Fibroblast of mammary gland (primary cell): ENCODE data around the gene SPPL3.

Experiments
- DNase-seq: peaks from one replicate; pipeline ENCODE4 v3.0.0-alpha.2; 2010; ENCODE audit warnings: low read depth
- H3K4me3 ChIP-seq: 2 replicates; pipeline ENCODE4 v1.5.1; 2011; ENCODE audit warnings: low read depth, mild to moderate bottlenecking, low read length, moderate library complexity; ENCODE audit not compliant: control insufficient read depth
- TF ChIP-seq, protein P1 (sequence below): conservative IDR thresholded peaks from 2 replicates; pipeline ENCODE4 v1.5.1; 2011; ENCODE audit warnings: low read depth, low read length, inconsistent platforms; ENCODE audit not compliant: control insufficient read depth, insufficient read depth

The SPPL3 gene

GRCh38 chr12:120922279-120922678 is 18.1 kb upstream of the SPPL3 start:
- TF ChIP-seq, protein P1, sequence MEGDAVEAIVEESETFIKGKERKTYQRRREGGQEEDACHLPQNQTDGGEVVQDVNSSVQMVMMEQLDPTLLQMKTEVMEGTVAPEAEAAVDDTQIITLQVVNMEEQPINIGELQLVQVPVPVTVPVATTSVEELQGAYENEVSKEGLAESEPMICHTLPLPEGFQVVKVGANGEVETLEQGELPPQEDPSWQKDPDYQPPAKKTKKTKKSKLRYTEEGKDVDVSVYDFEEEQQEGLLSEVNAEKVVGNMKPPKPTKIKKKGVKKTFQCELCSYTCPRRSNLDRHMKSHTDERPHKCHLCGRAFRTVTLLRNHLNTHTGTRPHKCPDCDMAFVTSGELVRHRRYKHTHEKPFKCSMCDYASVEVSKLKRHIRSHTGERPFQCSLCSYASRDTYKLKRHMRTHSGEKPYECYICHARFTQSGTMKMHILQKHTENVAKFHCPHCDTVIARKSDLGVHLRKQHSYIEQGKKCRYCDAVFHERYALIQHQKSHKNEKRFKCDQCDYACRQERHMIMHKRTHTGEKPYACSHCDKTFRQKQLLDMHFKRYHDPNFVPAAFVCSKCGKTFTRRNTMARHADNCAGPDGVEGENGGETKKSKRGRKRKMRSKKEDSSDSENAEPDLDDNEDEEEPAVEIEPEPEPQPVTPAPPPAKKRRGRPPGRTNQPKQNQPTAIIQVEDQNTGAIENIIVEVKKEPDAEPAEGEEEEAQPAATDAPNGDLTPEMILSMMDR = no peak
- no peak for DNase-seq
- no peak overlapping the region for H3K4me3 ChIP-seq

- H3K4me3 ChIP-seq = no peak overlapping the region
- TF ChIP-seq, protein P1 = no peak
- no peak for DNase-seq
Observed at GRCh38 chr12:120921637-120922036, 17.5 kb upstream of the SPPL3 start.

GRCh38 chr12:120920178-120920577 is 16.0 kb upstream of the SPPL3 start:
- no peak for DNase-seq
- no peak overlapping the region for H3K4me3 ChIP-seq
- TF ChIP-seq, protein P1 = no peak

DNA sequence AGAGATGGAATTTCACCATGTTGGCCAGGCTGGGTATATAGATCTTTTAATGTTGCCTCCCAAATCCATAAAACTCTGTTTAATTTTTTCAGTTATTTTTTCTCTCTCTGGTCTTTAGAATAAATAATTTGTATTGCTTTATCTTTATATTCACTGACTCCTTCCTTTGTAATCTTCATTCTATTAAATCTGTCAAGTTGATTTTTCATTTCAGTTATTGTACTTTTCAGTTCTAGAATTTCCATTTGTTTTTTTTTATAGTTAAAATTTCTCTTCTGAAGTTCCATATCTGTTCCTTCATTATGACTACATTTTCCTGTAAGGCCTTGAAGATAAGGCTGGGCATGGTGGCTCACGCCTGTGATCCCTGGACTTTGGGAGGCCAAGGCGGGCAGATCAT is 13.6 kb upstream of the SPPL3 start:
- no peak for DNase-seq
- TF ChIP-seq, protein P1 = no peak
- H3K4me3 ChIP-seq = no peak overlapping the region

GRCh38 chr12:120916561-120916960 is 12.4 kb upstream of the SPPL3 start:
- no peak for DNase-seq
- TF ChIP-seq, protein P1 = no peak
- no peak overlapping the region for H3K4me3 ChIP-seq

GRCh38 chr12:120914794-120915193 is 10.6 kb upstream of the SPPL3 start:
- TF ChIP-seq, protein P1 = no peak
- no peak overlapping the region for H3K4me3 ChIP-seq
- DNase-seq = no peak
